Measurements from ENCODE around the gene KLHDC7B.

Gene KLHDC7B

DNA sequence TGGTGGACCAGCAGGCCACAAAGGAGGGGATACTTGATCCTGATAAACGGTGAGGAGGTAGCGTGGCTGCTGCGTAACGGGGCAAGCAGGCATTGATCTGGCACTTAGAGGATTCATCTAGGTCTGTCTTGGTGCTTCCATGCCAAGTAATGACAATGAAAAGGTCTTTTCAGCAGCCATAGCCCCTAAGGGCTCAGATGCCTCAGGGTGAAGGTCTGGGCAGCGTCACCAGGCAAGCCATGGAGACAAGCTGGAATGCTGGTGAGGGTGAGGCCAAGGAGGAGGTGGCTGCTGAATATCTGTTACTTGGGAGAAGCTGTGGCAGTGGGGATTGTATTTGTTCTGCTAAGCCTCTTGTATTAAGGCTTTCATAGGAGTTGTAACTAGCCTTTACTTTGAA is 41.7 kb downstream of the KLHDC7B start:
- DNase-seq (ENCODE audit: low read depth in 2 of 2) = no peak

DNA sequence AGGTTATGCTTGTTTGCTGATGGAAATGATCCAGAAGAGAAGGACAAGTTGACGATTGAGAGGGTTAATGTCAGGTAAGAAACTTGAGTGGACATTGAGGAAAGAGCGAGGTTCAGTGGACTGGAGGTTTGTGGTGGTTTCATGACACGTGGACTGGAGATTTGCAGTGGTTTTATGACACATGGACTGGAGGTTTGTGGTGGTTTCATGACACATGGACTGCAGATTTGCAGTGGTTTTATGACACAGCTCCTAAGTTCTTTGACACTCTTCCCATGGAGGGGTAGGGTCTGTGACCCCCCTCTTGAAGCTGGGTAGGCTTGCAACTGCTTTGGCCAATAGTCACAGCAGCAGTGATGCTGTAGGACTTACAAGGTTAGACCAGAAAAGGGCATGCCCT is 49.5 kb downstream of the KLHDC7B start:
- no peak for DNase-seq (ENCODE audit: low read depth in 2 of 2)

DNA sequence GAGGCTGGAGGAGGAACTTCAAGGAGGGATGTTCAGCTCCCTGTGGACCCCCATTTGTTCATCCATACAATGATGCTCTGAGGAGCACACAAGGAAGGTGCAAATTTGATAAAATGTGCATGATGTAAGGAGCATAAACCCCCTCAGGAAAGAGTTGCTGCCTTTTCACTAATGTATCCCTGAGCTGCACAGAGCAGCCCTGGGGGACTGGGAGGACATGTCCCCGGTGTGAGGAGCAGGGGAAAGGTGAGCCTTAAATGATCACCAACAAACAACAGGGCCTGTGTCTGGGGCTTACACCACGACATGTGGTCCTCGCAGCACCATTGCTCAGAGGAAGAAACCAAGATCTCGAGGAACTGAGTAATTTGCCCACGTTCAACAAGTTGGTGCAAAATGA is 51.4 kb downstream of the KLHDC7B start:
- DNase-seq (ENCODE audit: low read depth in 2 of 2) = no peak

DNA sequence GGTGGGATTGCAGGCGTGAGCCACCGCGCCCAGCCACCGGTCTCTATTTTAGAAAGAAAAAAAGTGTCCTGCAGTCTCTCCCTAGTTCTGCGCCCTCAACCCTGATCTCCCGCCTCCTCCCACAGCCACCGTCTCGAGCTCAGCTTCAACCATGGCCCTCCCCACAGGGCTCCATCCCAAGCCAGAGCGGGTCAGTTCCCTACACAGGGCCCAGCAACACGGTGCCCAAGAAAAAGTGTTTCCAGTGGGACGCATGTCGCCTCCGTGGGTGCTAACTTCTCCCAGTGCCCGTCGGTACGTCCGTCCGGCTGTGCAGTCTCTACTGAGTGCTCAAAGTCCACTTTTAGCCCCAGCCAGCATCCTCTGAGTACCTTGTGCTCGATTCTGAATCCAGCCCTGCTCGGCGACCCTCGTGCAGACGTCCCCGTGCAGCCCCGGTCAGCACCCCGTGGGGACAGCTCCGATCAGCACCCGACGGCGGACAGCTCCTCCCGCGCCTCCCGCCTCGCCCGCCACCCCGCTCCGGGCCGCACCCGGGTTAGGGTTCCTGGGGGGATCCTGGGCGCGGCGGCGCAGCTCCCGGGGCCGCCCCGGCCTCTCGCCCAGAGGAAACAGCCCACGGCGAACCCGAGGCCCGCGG is 54.2 kb downstream of the KLHDC7B start:
- DNase-seq (ENCODE audit: low read depth in 2 of 2) = no peak

DNA sequence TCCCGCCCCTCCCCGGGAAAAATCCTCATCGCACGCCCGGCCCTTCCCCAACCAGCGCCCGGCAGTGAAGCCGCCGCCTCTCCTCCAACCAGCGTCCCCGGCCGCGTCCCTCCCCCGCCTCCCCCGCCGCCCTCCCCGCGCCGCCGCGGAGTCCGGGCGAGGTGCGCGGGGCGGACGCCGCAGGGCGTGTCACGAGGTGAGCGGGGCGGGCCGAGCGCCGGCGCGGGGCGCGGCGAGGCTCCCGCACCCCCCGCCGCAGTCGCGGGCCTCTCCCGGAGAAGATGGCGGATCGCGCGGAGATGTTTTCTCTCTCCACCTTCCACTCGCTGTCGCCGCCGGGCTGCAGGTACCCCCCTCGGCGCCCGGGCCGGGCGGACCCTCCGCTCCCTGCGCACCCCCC is 54.8 kb downstream of the KLHDC7B start, which contains the start of gene MAPK8IP2:
TSS of gene MAPK8IP2 (plus strand) at position 256 of the 400 bp plus-strand sequence. CDS start at position 282, 26 bp downstream.
- DNase-seq (ENCODE audit: low read depth in 2 of 2) = no peak

All from stimulated activated CD8-positive, alpha-beta memory T cell treated with anti-CD3 and anti-CD28 coated beads, Interleukin-15, amount 100 ng/mL, for 48 hours (primary cell).